CD4-positive, alpha-beta T cell (primary cell): ENCODE measurements around the gene C17orf78. TPM values are rescaled to one million over a fixed set of nuclear protein-coding genes. Genes with fewer than 3 reads are reported as not detected.

ENCODE experiments used
- ATAC-seq: fragments of 200-7000 bp; cut with Tn5 transposase; one replicate; pipeline ENCODE4 v1.10.0; 2022; ENCODE audit warnings: mild to moderate bottlenecking; ENCODE audit not compliant: poor library complexity
- CTCF ChIA-PET: fragments of 350-600 bp; sonication (Branson Sonifier 250); formaldehyde crosslinking; loops from one replicate; lab custom pipeline; 2021; ENCODE audit warnings: antibody characterized with exemption, inconsistent platforms; lab: Charles Lee
- POLR2A ChIA-PET: fragments of 350-600 bp; sonication (Branson Sonifier 250); formaldehyde crosslinking; loops from one replicate; lab custom pipeline; 2021; ENCODE audit warnings: antibody characterized with exemption, inconsistent platforms; lab: Charles Lee
- DNase-seq, 14 experiments: peaks; one replicate each; pipeline ENCODE4 v3.0.0-alpha.2; 2013 to 2020; ENCODE audit warnings: mixed read lengths in 2 of 14
- H3K27ac ChIP-seq, 2 donors: one replicate each; pipeline versions ENCODE4 v1.5.1 to v1.7.0; 2013; ENCODE audit warnings: low read length in 2 of 2, low read depth in 1 of 2, mild to moderate bottlenecking in 1 of 2
- H3K27me3 ChIP-seq, 2 experiments: 1 replicate in 1 of 2; 2 replicates in 1 of 2; pipeline versions ENCODE4 v1.6.1 to v1.7.0; 2013; ENCODE audit warnings: low read length in 2 of 2, control low read depth in 1 of 2, mild to moderate bottlenecking in 1 of 2, moderate library complexity in 1 of 2; ENCODE audit not compliant: insufficient read depth in 2 of 2, control insufficient read depth in 1 of 2
- H3K36me3 ChIP-seq: one replicate; pipeline ENCODE4 v1.6.1; 2013; ENCODE audit warnings: low read length, control low read depth; ENCODE audit not compliant: insufficient read depth
- H3K4me1 ChIP-seq: one replicate; pipeline ENCODE4 v1.6.1; 2013; ENCODE audit warnings: low read length, control low read depth; ENCODE audit not compliant: insufficient read depth
- H3K4me3 ChIP-seq: one replicate; pipeline ENCODE4 v1.5.1; 2013; ENCODE audit warnings: mild to moderate bottlenecking, low read length, moderate library complexity
- H3K9me3 ChIP-seq, 2 experiments: 1 replicate in 1 of 2; 2 replicates in 1 of 2; pipeline versions ENCODE4 v1.6.1 to v1.7.0; 2013; ENCODE audit warnings: low read length in 2 of 2, mild to moderate bottlenecking in 2 of 2, control low read depth in 1 of 2, moderate library complexity in 1 of 2; ENCODE audit not compliant: control insufficient read depth in 1 of 2, insufficient read depth in 1 of 2
- H3K27ac Mint-ChIP-seq: one replicate; pipeline ENCODE4 v1.8.0; 2020; ENCODE audit warnings: mixed read lengths
- H3K27me3 Mint-ChIP-seq: one replicate; pipeline ENCODE4 v1.8.0; 2021; ENCODE audit warnings: mixed read lengths
- H3K36me3 Mint-ChIP-seq: one replicate; pipeline ENCODE4 v1.8.0; 2021; ENCODE audit warnings: low read depth, mixed read lengths
- H3K4me1 Mint-ChIP-seq: one replicate; pipeline ENCODE4 v1.8.0; 2021; ENCODE audit warnings: low read depth, mixed read lengths
- H3K4me3 Mint-ChIP-seq: one replicate; pipeline ENCODE4 v1.8.0; 2020; ENCODE audit warnings: mild to moderate bottlenecking, mixed read lengths
- H3K9me3 Mint-ChIP-seq: one replicate; pipeline ENCODE4 v1.8.0; 2020; ENCODE audit warnings: mixed read lengths
- intact Hi-C, 2 experiments: fragments of 100-400 bp; cut with DNase I in 1 of 2; cut with micrococcal nuclease in 1 of 2; formaldehyde crosslinking; loops; one replicate each; pipeline versions ENCODE4 v1.15.1 to v1.9.0; 2023 to 2025; cut with DNase I, micrococcal nuclease
- total RNA-seq, 174 experiments: library from RNA in 2 of 174; stranded (reverse) in 2 of 174; gene quantifications; one replicate each; pipeline ENCODE4 v1.2.3 and lab custom pipeline; 2021 to 2026
- TF ChIP-seq, protein P1 (sequence below): fragments of 200-600 bp; IDR thresholded peaks from one replicate; pipeline ENCODE4 v1.8.0; 2022; ENCODE audit warnings: antibody characterized with exemption, mild to moderate bottlenecking

C17orf78 gene
- total RNA-seq, 2 experiments from 2014 or later: not detected

DNA sequence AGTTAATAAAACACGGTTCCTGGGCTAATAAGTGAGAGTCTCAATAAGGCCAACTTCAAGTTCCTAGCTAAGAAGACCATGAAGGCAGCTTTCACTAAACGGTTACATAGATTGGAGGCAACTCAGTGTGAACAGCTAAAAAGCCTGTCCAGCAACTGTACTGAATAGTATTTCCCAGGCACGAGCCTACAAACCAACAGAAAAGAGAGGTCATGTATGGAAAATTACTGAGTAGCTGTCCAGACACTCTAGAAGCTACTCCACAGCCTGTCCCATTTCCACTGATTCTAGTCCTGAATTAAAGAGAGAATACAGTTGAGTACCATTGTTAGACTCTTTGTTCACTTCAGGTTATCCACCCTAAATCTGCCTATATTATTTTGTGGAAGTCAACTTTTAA is 36.5 kb upstream of the C17orf78 start:
- H3K4me3 ChIP-seq: no peak overlapping the region
- no peaks in the 10 kb centered on the region for H3K9me3 ChIP-seq
- TF ChIP-seq, protein P1, sequence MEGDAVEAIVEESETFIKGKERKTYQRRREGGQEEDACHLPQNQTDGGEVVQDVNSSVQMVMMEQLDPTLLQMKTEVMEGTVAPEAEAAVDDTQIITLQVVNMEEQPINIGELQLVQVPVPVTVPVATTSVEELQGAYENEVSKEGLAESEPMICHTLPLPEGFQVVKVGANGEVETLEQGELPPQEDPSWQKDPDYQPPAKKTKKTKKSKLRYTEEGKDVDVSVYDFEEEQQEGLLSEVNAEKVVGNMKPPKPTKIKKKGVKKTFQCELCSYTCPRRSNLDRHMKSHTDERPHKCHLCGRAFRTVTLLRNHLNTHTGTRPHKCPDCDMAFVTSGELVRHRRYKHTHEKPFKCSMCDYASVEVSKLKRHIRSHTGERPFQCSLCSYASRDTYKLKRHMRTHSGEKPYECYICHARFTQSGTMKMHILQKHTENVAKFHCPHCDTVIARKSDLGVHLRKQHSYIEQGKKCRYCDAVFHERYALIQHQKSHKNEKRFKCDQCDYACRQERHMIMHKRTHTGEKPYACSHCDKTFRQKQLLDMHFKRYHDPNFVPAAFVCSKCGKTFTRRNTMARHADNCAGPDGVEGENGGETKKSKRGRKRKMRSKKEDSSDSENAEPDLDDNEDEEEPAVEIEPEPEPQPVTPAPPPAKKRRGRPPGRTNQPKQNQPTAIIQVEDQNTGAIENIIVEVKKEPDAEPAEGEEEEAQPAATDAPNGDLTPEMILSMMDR: no peak
- no peaks in the 10 kb centered on the region for H3K4me1 ChIP-seq
- ChIA-PET CTCF (no interaction called here), POLR2A (no interaction called here)
- H3K27me3 ChIP-seq: no peaks in the 10 kb centered on the region
- H3K9me3 Mint-ChIP-seq: no peaks in the 10 kb centered on the region
- H3K27ac Mint-ChIP-seq: no peak overlapping the region
- intact Hi-C loops: no loop called here
- DNase-seq: no peak
- H3K4me1 Mint-ChIP-seq: no peaks in the 10 kb centered on the region
- H3K36me3 Mint-ChIP-seq: peaks cover 22% of the 10 kb centered on the region
- H3K27me3 Mint-ChIP-seq: no peaks in the 10 kb centered on the region
- no peak overlapping the region for H3K27ac ChIP-seq
- peaks cover 5% of the 10 kb centered on the region for H3K36me3 ChIP-seq
- H3K4me3 Mint-ChIP-seq: no peak overlapping the region
- ATAC-seq: no peak

DNA sequence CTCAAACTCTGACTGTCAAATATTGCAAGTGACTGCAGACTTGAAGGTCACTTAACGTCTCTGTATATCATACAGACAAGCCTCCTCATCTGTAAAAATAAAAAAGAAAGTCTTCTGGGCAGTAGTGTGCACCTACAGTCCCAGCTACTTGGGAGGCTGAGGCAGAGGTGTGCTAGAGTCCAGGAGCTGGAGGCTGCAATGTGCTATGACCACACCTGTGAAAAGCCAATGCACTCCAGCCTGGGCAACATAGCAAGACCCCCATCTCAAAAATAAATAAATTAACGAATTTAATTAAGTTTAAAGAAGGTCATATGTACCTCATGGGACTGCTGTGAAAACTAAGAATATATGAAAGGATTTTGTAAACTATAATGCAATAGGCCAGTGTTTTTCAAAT is 35.0 kb upstream of the C17orf78 start:
- Histone ChIP-seq H3K4me1 (no peaks in the 10 kb centered on the region), H3K4me3 (no peak overlapping the region), H3K36me3 (peaks cover 8% of the 10 kb centered on the region), H3K27ac (no peak overlapping the region), H3K9me3 (no peaks in the 10 kb centered on the region), H3K27me3 (no peaks in the 10 kb centered on the region)
- ChIA-PET POLR2A (no interaction called here), CTCF (no interaction called here)
- intact Hi-C loops: no loop called here
- no peaks in the 10 kb centered on the region for H3K27me3 Mint-ChIP-seq
- TF ChIP-seq, protein P1: no peak
- H3K9me3 Mint-ChIP-seq: no peaks in the 10 kb centered on the region
- H3K4me1 Mint-ChIP-seq: no peaks in the 10 kb centered on the region
- ATAC-seq: no peak
- peaks cover 22% of the 10 kb centered on the region for H3K36me3 Mint-ChIP-seq
- no peak overlapping the region for H3K27ac Mint-ChIP-seq
- DNase-seq: no peak
- no peak overlapping the region for H3K4me3 Mint-ChIP-seq

DNA sequence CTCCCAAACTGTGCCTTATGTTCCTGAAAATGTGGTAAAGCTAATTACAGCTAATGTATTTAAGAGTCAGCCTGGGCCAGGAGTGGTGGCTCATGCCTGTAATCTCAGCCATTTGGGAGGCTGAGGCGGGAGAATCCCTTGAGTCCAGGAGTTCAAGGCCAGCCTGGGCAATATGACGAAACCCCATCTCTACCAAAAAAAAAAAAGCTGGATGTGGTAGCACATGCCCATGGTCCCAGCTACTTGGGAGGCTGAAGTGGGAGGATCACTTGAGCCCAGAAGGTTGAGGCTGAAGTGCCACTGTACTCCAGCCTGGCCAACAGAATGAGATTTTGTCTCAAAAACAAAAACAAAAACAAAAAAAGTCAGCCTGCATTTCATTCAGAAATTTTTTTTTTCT is 33.2 kb upstream of the C17orf78 start:
- H3K27ac ChIP-seq: no peak overlapping the region
- Mint-ChIP-seq H3K27ac (no peak overlapping the region), H3K4me3 (no peak overlapping the region), H3K27me3 (no peaks in the 10 kb centered on the region), H3K4me1 (no peaks in the 10 kb centered on the region), H3K9me3 (no peaks in the 10 kb centered on the region), H3K36me3 (peaks cover 29% of the 10 kb centered on the region)
- no peaks in the 10 kb centered on the region for H3K9me3 ChIP-seq
- DNase-seq: no peak
- H3K27me3 ChIP-seq: no peaks in the 10 kb centered on the region
- H3K4me3 ChIP-seq: no peak overlapping the region
- ChIA-PET CTCF (no interaction called here), POLR2A (interaction anchor here (0.6 kb wide), 1 partner anchor 13 kb away, joined by 3 read pairs; no protein-coding TSS in a partner anchor)
- no peak for ATAC-seq
- TF ChIP-seq, protein P1: no peak
- intact Hi-C loops: no loop called here
- no peaks in the 10 kb centered on the region for H3K4me1 ChIP-seq
- peaks cover 5% of the 10 kb centered on the region for H3K36me3 ChIP-seq
